Type B pancreatic cell (in vitro differentiated cells): ENCODE data around the gene CEACAM21. TPM values are rescaled to one million over a fixed set of nuclear protein-coding genes. Genes with fewer than 3 reads are reported as not detected.

ENCODE experiments used
- DNase-seq: peaks from one replicate; pipeline ENCODE4 v3.0.0; 2021; ENCODE audit warnings: mixed read lengths; ENCODE audit not compliant: unreplicated experiment; ENCODE audit errors: extremely low spot score
- H3K27ac Mint-ChIP-seq: 2 replicates; pipeline ENCODE4 v1.8.0; 2021; ENCODE audit warnings: mild to moderate bottlenecking, mixed read lengths
- H3K27me3 Mint-ChIP-seq: 2 replicates; pipeline ENCODE4 v1.8.0; 2021; ENCODE audit warnings: mixed read lengths
- H3K36me3 Mint-ChIP-seq: 2 replicates; pipeline ENCODE4 v1.8.0; 2021; ENCODE audit warnings: mixed read lengths
- H3K4me1 Mint-ChIP-seq: one replicate; pipeline ENCODE4 v1.8.0; 2021; ENCODE audit warnings: mixed read lengths; ENCODE audit not compliant: unreplicated experiment
- H3K4me3 Mint-ChIP-seq: 2 replicates; pipeline ENCODE4 v1.8.0; 2021; ENCODE audit warnings: mild to moderate bottlenecking, mixed read lengths
- H3K9me3 Mint-ChIP-seq: 2 replicates; pipeline ENCODE4 v1.8.0; 2021; ENCODE audit warnings: mixed read lengths
- total RNA-seq: library from RNA; stranded (reverse); gene quantifications from 2 replicates; pipeline ENCODE4 v1.2.1, GENCODE V29; 2021; ENCODE audit warnings: low replicate concordance
- TF ChIP-seq, protein P1 (sequence below): fragments of 200-600 bp; sonication (generic); conservative IDR thresholded peaks from 2 replicates; pipeline ENCODE4 v1.5.0; 2021; ENCODE audit warnings: antibody characterized with exemption, mild to moderate bottlenecking

The CEACAM21 gene
- total RNA-seq, 1 donor from 2014 or later: not detected

DNA sequence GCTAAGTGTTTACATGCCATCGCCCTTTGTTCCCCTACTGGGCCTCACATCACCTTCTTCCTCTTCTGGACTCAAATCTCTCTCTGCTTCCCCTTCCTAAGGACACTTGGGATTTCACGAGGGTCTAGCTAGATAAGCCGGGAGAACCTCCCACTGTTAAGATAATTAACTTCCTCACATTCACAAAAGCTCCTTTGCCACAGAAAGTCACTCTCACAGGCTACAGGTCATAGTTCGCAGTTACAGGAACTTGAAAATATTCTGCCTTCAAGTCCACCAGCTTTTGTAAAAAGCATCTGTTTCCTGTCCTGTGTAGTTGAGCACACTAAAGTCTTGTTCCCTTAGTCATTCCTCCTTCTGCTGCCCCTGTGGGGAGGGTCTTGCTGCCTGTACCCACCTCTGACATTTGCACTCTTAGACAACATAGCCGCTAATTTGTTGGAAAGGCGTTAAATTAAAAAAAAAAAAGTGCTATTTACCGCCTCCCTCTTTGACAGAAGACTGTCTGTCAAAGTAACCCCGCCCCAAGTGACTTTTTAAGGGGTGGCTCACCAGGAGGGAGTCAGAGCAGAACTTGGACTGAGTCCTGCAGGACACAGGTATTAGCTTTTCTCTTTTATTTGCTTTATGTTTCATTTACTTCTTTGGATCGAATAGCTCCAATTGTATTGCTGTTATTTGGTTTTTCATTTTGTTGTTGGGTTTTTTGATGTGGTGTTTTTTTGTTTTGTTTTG, 26.8 kb upstream of the CEACAM21 start:
- no peaks in the 10 kb centered on the region for H3K4me1 Mint-ChIP-seq
- peaks cover 8% of the 10 kb centered on the region for H3K27me3 Mint-ChIP-seq
- H3K9me3 Mint-ChIP-seq: no peaks in the 10 kb centered on the region
- TF ChIP-seq, protein P1, sequence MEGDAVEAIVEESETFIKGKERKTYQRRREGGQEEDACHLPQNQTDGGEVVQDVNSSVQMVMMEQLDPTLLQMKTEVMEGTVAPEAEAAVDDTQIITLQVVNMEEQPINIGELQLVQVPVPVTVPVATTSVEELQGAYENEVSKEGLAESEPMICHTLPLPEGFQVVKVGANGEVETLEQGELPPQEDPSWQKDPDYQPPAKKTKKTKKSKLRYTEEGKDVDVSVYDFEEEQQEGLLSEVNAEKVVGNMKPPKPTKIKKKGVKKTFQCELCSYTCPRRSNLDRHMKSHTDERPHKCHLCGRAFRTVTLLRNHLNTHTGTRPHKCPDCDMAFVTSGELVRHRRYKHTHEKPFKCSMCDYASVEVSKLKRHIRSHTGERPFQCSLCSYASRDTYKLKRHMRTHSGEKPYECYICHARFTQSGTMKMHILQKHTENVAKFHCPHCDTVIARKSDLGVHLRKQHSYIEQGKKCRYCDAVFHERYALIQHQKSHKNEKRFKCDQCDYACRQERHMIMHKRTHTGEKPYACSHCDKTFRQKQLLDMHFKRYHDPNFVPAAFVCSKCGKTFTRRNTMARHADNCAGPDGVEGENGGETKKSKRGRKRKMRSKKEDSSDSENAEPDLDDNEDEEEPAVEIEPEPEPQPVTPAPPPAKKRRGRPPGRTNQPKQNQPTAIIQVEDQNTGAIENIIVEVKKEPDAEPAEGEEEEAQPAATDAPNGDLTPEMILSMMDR: no peak
- no peak for DNase-seq
- H3K36me3 Mint-ChIP-seq: no peaks in the 10 kb centered on the region
- no peak overlapping the region for H3K27ac Mint-ChIP-seq
- no peak overlapping the region for H3K4me3 Mint-ChIP-seq

DNA sequence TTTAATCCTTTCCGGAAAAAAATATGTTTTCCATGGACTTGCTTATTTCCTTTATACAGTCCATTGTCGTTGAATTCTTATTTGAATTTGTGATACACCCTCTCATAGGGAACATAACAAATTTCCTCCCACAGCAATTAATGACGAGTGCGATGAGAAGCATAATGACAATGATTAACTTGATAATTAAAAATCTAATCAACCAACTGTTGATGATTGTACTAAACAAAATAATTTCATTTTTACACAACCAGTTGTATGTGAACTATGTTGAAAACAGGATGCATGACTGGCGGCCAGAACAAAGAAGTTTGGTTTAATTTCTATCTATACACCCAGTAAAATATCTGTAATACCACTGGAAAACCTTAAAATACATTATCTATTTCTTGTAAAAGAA, 26.1 kb upstream of the CEACAM21 start:
- no peaks in the 10 kb centered on the region for H3K36me3 Mint-ChIP-seq
- H3K9me3 Mint-ChIP-seq: no peaks in the 10 kb centered on the region
- no peaks in the 10 kb centered on the region for H3K4me1 Mint-ChIP-seq
- H3K27me3 Mint-ChIP-seq: peaks cover 9% of the 10 kb centered on the region
- no peak for DNase-seq
- H3K27ac Mint-ChIP-seq: no peak overlapping the region
- H3K4me3 Mint-ChIP-seq: no peak overlapping the region
- TF ChIP-seq, protein P1: no peak

DNA sequence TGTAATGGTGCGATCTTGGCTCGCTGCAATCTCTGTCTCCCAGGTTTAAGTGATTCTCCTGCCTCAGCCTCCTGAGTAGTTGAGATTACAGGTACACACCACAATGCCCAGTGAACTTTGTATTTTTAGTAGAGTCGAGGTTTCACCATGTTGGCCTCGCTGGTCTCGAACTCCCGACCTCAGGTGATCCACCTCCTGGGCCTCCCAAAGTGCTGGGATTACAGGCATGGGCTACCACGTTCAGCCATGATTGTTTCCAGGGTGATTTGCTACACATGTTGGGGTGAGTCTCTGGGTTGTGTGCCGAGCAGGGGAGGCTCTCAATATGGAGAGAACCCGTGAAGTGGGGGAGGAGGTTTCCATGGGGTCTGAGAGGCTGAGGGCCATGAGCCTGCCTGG, 24.8 kb upstream of the CEACAM21 start:
- H3K4me3 Mint-ChIP-seq: no peak overlapping the region
- H3K4me1 Mint-ChIP-seq: no peaks in the 10 kb centered on the region
- DNase-seq: no peak
- no peaks in the 10 kb centered on the region for H3K9me3 Mint-ChIP-seq
- H3K27ac Mint-ChIP-seq: no peak overlapping the region
- TF ChIP-seq, protein P1: no peak
- peaks cover 4% of the 10 kb centered on the region for H3K27me3 Mint-ChIP-seq
- H3K36me3 Mint-ChIP-seq: no peaks in the 10 kb centered on the region

DNA sequence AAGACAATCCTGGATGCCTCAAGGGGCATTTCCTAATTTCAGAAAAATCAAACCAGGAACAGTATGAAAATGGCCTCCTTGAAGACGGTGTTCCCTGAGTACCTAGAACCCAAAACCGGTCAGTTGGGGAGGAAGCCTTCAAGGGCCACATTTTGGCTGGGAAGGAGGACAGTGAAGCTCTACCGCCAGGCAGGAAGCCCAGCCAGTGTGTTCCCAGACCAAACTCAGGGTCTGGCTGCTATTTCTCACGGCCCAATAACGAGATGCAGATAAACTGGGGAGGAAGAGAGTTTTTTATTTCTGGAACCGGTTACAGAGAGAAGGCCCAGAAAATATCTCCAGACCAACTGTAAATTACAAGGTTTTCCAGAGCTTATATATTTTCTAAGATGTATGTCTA, 24.3 kb upstream of the CEACAM21 start:
- no peaks in the 10 kb centered on the region for H3K9me3 Mint-ChIP-seq
- H3K27me3 Mint-ChIP-seq: peaks cover 3% of the 10 kb centered on the region
- no peak overlapping the region for H3K4me3 Mint-ChIP-seq
- no peak overlapping the region for H3K27ac Mint-ChIP-seq
- TF ChIP-seq, protein P1: no peak
- DNase-seq: no peak
- no peaks in the 10 kb centered on the region for H3K4me1 Mint-ChIP-seq
- H3K36me3 Mint-ChIP-seq: no peaks in the 10 kb centered on the region

DNA sequence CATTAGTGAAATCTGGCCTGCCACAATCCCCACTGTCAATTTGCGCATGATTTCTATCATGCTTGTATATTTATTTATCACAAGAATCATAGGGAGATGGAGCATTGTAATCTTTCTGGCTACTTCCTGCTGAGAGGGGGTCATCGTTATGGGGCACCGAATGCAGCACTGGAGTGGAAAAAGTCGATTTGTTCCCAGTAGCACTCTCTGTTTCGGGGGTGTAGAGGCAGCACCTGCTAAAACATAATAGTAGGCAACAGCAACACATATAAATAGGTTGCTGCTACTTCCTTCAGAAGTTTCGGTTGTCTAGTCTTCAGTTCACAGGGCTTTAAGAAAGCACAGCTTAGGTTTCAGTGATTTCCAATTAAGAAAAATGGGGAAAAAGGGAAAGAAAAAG, 23.4 kb upstream of the CEACAM21 start:
- Mint-ChIP-seq H3K4me3 (no peak overlapping the region), H3K27ac (no peak overlapping the region), H3K9me3 (no peaks in the 10 kb centered on the region), H3K36me3 (no peaks in the 10 kb centered on the region), H3K27me3 (peaks cover 3% of the 10 kb centered on the region), H3K4me1 (no peaks in the 10 kb centered on the region)
- TF ChIP-seq, protein P1: no peak
- DNase-seq: no peak
